Neuronal stem cell (in vitro differentiated cells): Measurements from ENCODE around the gene CPA3.
A peak's percentile ranks its signal among the peaks of the same experiment; 100 is the strongest.

Experiments
- DNase-seq: peaks from one replicate; pipeline ENCODE4 v3.0.0-alpha.2; 2013; ENCODE audit warnings: low spot score
- H2AFZ ChIP-seq: one replicate; pipeline ENCODE4 v1.6.1; 2013; ENCODE audit warnings: mild to moderate bottlenecking, low read length, inconsistent platforms
- H2AK5ac ChIP-seq: 2 replicates; pipeline ENCODE4 v1.6.1; 2013; ENCODE audit warnings: low read depth, mild to moderate bottlenecking, inconsistent platforms, low read length, moderate library complexity, mixed read lengths
- H2BK120ac ChIP-seq: 2 replicates; pipeline ENCODE4 v1.6.1; 2013; ENCODE audit warnings: low read depth, mild to moderate bottlenecking, inconsistent platforms, low read length, moderate library complexity, mixed read lengths
- H2BK12ac ChIP-seq: one replicate; pipeline ENCODE4 v1.6.1; 2013; ENCODE audit warnings: low read length, inconsistent platforms
- H2BK15ac ChIP-seq: 2 replicates; pipeline ENCODE4 v1.6.1; 2013; ENCODE audit warnings: mild to moderate bottlenecking, low read length, inconsistent platforms, mixed read lengths
- H2BK5ac ChIP-seq: one replicate; pipeline ENCODE4 v1.6.1; 2013; ENCODE audit warnings: inconsistent platforms, mild to moderate bottlenecking, low read length, moderate library complexity
- H3K14ac ChIP-seq: one replicate; pipeline ENCODE4 v1.6.1; 2013; ENCODE audit warnings: low read length, inconsistent platforms
- H3K18ac ChIP-seq: 2 replicates; pipeline ENCODE4 v1.6.1; 2013; ENCODE audit warnings: low read length, inconsistent platforms
- H3K23ac ChIP-seq: 2 replicates; pipeline ENCODE4 v1.6.1; 2013; ENCODE audit warnings: low read depth, mild to moderate bottlenecking, mixed read lengths, low read length, inconsistent platforms; ENCODE audit not compliant: poor library complexity
- H3K27ac ChIP-seq: replicated peaks from 3 replicates; pipeline ENCODE4 v1.5.1; 2013; ENCODE audit warnings: low read length, inconsistent platforms
- H3K27me3 ChIP-seq, 3 experiments: 2 replicates each; pipeline ENCODE4 v1.6.1; 2013; ENCODE audit warnings: low read length in 3 of 3, mild to moderate bottlenecking in 2 of 3, inconsistent platforms in 1 of 3, low read depth in 1 of 3, mixed read lengths in 1 of 3, moderate library complexity in 1 of 3; ENCODE audit not compliant: control insufficient read depth in 3 of 3, insufficient read depth in 3 of 3
- H3K36me3 ChIP-seq, 2 donors: replicated peaks in 1 of 2; 2 replicates each; pipeline ENCODE4 v1.6.1; 2013; ENCODE audit warnings: low read length in 2 of 2; ENCODE audit not compliant: control insufficient read depth in 2 of 2, insufficient read depth in 2 of 2
- H3K4ac ChIP-seq: 2 replicates; pipeline ENCODE4 v1.6.1; 2013; ENCODE audit warnings: inconsistent platforms, mild to moderate bottlenecking, low read length, moderate library complexity
- H3K4me1 ChIP-seq, 2 donors: 1 replicate in 1 of 2; 2 replicates in 1 of 2; pipeline ENCODE4 v1.6.1; 2013; ENCODE audit warnings: low read length in 2 of 2, low read depth in 1 of 2; ENCODE audit not compliant: control insufficient read depth in 2 of 2, insufficient read depth in 1 of 2
- H3K4me2 ChIP-seq: one replicate; pipeline ENCODE4 v1.6.1; 2013; ENCODE audit warnings: mild to moderate bottlenecking, low read length, inconsistent platforms; ENCODE audit not compliant: insufficient read depth, poor library complexity, severe bottlenecking
- H3K4me3 ChIP-seq, 2 donors: 2 replicates each; pipeline ENCODE4 v1.5.1; 2013; ENCODE audit warnings: low read length in 2 of 2, mild to moderate bottlenecking in 2 of 2, inconsistent platforms in 1 of 2, moderate library complexity in 1 of 2
- H3K79me1 ChIP-seq: one replicate; pipeline ENCODE4 v1.6.1; 2013; ENCODE audit warnings: low read depth, mild to moderate bottlenecking, inconsistent platforms, low read length, moderate library complexity
- H3K9ac ChIP-seq: one replicate; pipeline ENCODE4 v1.6.1; 2013; ENCODE audit warnings: mild to moderate bottlenecking, low read depth, low read length, inconsistent platforms; ENCODE audit not compliant: poor library complexity
- H3K9me3 ChIP-seq, 2 donors: replicated peaks in 1 of 2; 2 replicates each; pipeline versions ENCODE3 to v1.6.1; 2013; ENCODE audit warnings: low read length in 2 of 2, mild to moderate bottlenecking in 2 of 2, inconsistent platforms in 1 of 2, low read depth in 1 of 2, mixed read lengths in 1 of 2, moderate library complexity in 1 of 2; ENCODE audit not compliant: control insufficient read depth in 2 of 2, insufficient read depth in 1 of 2
- H4K8ac ChIP-seq: one replicate; pipeline ENCODE4 v1.6.1; 2013; ENCODE audit warnings: low read depth, mild to moderate bottlenecking, inconsistent platforms, low read length, moderate library complexity
- H4K91ac ChIP-seq: one replicate; pipeline ENCODE4 v1.6.1; 2013; ENCODE audit warnings: low read length, low read depth, mild to moderate bottlenecking, inconsistent platforms; ENCODE audit not compliant: poor library complexity
- WGBS, 2 donors: extraction: QIAGEN DNeasy Blood & Tissue Kit; methylation state at CpG; one replicate each; pipeline ENCODE4 v1.1.7; 2013; ENCODE audit warnings: missing lambda C conversion rate in 2 of 2, mixed read lengths in 1 of 2; ENCODE audit not compliant: insufficient read length in 2 of 2, insufficient replicate concordance in 1 of 2; ENCODE audit errors: extremely low coverage in 2 of 2; 5-methylcytosine and 5-hydroxymethylcytosine counted together

CPA3 gene

GRCh38 chr3:148883163-148883562, 18.1 kb downstream of the CPA3 start:
- no peak for DNase-seq
- Histone ChIP-seq H3K4ac (no peak overlapping the region), H2BK5ac (no peak overlapping the region), H3K18ac (no peak overlapping the region), H3K9ac (no peak overlapping the region), H3K4me3 (no peak overlapping the region), H2BK120ac (no peak overlapping the region), H3K9me3 (no peaks in the 10 kb centered on the region), H3K27me3 (no peaks in the 10 kb centered on the region), H2BK12ac (no peak overlapping the region), H4K8ac (no peak overlapping the region), H3K36me3 (no peaks in the 10 kb centered on the region), H2AFZ (peak overlapping the region; percentile 48), H2BK15ac (no peak overlapping the region), H3K79me1 (no peaks in the 10 kb centered on the region), H4K91ac (no peak overlapping the region), H3K27ac (no peak overlapping the region), H3K23ac (no peak overlapping the region), H3K14ac (no peak overlapping the region), H3K4me2 (no peak overlapping the region), H3K4me1 (no peaks in the 10 kb centered on the region), H2AK5ac (no peak overlapping the region)
- WGBS, 2 donors: no CpG with 5 or more reads among the region's 1 CpG

- Histone ChIP-seq H4K8ac (no peak overlapping the region), H3K27me3 (no peaks in the 10 kb centered on the region), H3K4me1 (no peaks in the 10 kb centered on the region), H2BK5ac (no peak overlapping the region), H2BK15ac (no peak overlapping the region), H2BK12ac (no peak overlapping the region), H3K9me3 (no peaks in the 10 kb centered on the region), H2AK5ac (no peak overlapping the region), H3K9ac (no peak overlapping the region), H3K4me3 (no peak overlapping the region), H3K4ac (no peak overlapping the region), H4K91ac (no peak overlapping the region), H3K18ac (no peak overlapping the region), H2AFZ (no peak overlapping the region), H3K14ac (no peak overlapping the region), H3K36me3 (no peaks in the 10 kb centered on the region), H3K79me1 (no peaks in the 10 kb centered on the region), H3K23ac (no peak overlapping the region), H3K4me2 (no peak overlapping the region), H3K27ac (no peak overlapping the region), H2BK120ac (no peak overlapping the region)
- DNase-seq: no peak
Measured at GRCh38 chr3:148884261-148884660, 19.2 kb downstream of the CPA3 start.

- H3K36me3 ChIP-seq: no peaks in the 10 kb centered on the region
- no peak overlapping the region for H4K91ac ChIP-seq
- no peak overlapping the region for H3K14ac ChIP-seq
- no peak overlapping the region for H3K27ac ChIP-seq
- H3K4ac ChIP-seq: no peak overlapping the region
- H2AFZ ChIP-seq: no peak overlapping the region
- no peaks in the 10 kb centered on the region for H3K27me3 ChIP-seq
- no CpG with 5 or more reads among the region's 2 CpGs for WGBS, 2 donors
- H2BK5ac ChIP-seq: no peak overlapping the region
- no peak overlapping the region for H3K18ac ChIP-seq
- H4K8ac ChIP-seq: no peak overlapping the region
- H3K23ac ChIP-seq: no peak overlapping the region
- DNase-seq: no peak
- no peaks in the 10 kb centered on the region for H3K4me1 ChIP-seq
- H3K4me2 ChIP-seq: no peak overlapping the region
- H3K79me1 ChIP-seq: no peaks in the 10 kb centered on the region
- H3K9me3 ChIP-seq: no peaks in the 10 kb centered on the region
- no peak overlapping the region for H2BK12ac ChIP-seq
- no peak overlapping the region for H3K9ac ChIP-seq
- no peak overlapping the region for H2AK5ac ChIP-seq
- no peak overlapping the region for H2BK120ac ChIP-seq
- H3K4me3 ChIP-seq: no peak overlapping the region
- H2BK15ac ChIP-seq: no peak overlapping the region
Measured at GRCh38 chr3:148889828-148890227, 24.7 kb downstream of the CPA3 start.

- Histone ChIP-seq H4K8ac (no peak overlapping the region), H3K27me3 (peaks cover 0 to 2% (median 0%) of the 10 kb centered on the region in 3 experiments), H3K23ac (no peak overlapping the region), H3K9me3 (no peaks in the 10 kb centered on the region), H2BK5ac (no peak overlapping the region), H2BK12ac (no peak overlapping the region), H3K79me1 (no peaks in the 10 kb centered on the region), H2AFZ (no peak overlapping the region), H3K36me3 (no peaks in the 10 kb centered on the region), H3K4me1 (no peaks in the 10 kb centered on the region), H3K27ac (no peak overlapping the region), H3K4ac (no peak overlapping the region), H4K91ac (no peak overlapping the region), H3K9ac (no peak overlapping the region), H3K4me3 (no peak overlapping the region), H3K14ac (no peak overlapping the region), H3K18ac (no peak overlapping the region), H2BK120ac (no peak overlapping the region), H2AK5ac (no peak overlapping the region), H3K4me2 (no peak overlapping the region), H2BK15ac (no peak overlapping the region)
- no peak for DNase-seq
- WGBS, 2 donors: no CpG with 5 or more reads among the region's 3 CpGs
Measured at GRCh38 chr3:148896062-148896461, 31.0 kb downstream of the CPA3 start.
